Glutamatergic neuron (in vitro differentiated cells): ENCODE data around the gene ASB2. TPM values are rescaled to one million over a fixed set of nuclear protein-coding genes. Genes with fewer than 3 reads are reported as not detected.

ENCODE experiments used
- DNase-seq: peaks from one replicate; pipeline ENCODE4 v3.0.0; 2022
- H3K27ac Mint-ChIP-seq: one replicate; pipeline ENCODE4 v1.8.0; 2020; ENCODE audit warnings: mild to moderate bottlenecking, mixed read lengths, inconsistent platforms; ENCODE audit not compliant: unreplicated experiment
- H3K27me3 Mint-ChIP-seq: one replicate; pipeline ENCODE4 v1.8.0; 2020; ENCODE audit warnings: mild to moderate bottlenecking, moderate library complexity, mixed read lengths, inconsistent platforms; ENCODE audit not compliant: unreplicated experiment
- H3K36me3 Mint-ChIP-seq: one replicate; pipeline ENCODE4 v1.8.0; 2020; ENCODE audit warnings: mild to moderate bottlenecking, mixed read lengths, inconsistent platforms; ENCODE audit not compliant: unreplicated experiment
- H3K4me1 Mint-ChIP-seq: one replicate; pipeline ENCODE4 v1.8.0; 2020; ENCODE audit warnings: mild to moderate bottlenecking, low read depth, mixed read lengths, inconsistent platforms; ENCODE audit not compliant: unreplicated experiment
- H3K4me3 Mint-ChIP-seq: one replicate; pipeline ENCODE4 v1.8.0; 2020; ENCODE audit warnings: mild to moderate bottlenecking, mixed read lengths, inconsistent platforms; ENCODE audit not compliant: unreplicated experiment
- H3K9me3 Mint-ChIP-seq: one replicate; pipeline ENCODE4 v1.8.0; 2020; ENCODE audit warnings: mild to moderate bottlenecking, moderate library complexity, mixed read lengths, inconsistent platforms; ENCODE audit not compliant: unreplicated experiment
- CTCF ChIP-seq: fragments of 200-600 bp; sonication (generic); IDR thresholded peaks from one replicate; pipeline ENCODE4 v1.5.0; 2021; ENCODE audit not compliant: partially characterized antibody, unreplicated experiment
- total RNA-seq: library from RNA; stranded (reverse); fragmentation: NEBNext Ultra II Directional; extraction: Animal tissue kit (Norgen Biotek cat#: 25700); gene quantifications from one replicate; pipeline ENCODE4 v1.2.1, GENCODE V29; 2021; ENCODE audit not compliant: unreplicated experiment

ASB2 gene
- total RNA-seq, 1 donor from 2014 or later: 16.6 TPM

DNA sequence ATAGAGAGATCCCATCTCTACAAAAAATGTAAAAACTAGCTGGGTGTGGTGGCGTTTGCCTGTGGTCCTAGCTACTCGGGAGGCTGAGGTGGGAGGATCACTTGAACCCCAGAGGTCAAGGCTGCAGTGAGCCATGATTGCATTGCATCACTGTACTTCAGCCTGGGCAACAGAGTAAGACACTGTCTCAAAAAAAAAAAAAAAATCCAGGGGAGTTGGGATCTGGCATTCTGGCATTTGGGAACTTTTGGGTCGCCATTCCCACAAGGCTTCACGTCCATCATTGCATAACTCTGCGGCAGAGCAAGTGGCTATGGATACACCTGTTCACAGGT, 83.9 kb downstream of the ASB2 start:
- H3K4me1 Mint-ChIP-seq: peaks cover 37% of the 10 kb centered on the region
- no peaks in the 10 kb centered on the region for H3K36me3 Mint-ChIP-seq
- peaks cover 9% of the 10 kb centered on the region for H3K9me3 Mint-ChIP-seq
- no peak for TF ChIP-seq CTCF
- no peak overlapping the region for H3K27ac Mint-ChIP-seq
- no peak for DNase-seq
- peaks cover 8% of the 10 kb centered on the region for H3K27me3 Mint-ChIP-seq
- no peak overlapping the region for H3K4me3 Mint-ChIP-seq

DNA sequence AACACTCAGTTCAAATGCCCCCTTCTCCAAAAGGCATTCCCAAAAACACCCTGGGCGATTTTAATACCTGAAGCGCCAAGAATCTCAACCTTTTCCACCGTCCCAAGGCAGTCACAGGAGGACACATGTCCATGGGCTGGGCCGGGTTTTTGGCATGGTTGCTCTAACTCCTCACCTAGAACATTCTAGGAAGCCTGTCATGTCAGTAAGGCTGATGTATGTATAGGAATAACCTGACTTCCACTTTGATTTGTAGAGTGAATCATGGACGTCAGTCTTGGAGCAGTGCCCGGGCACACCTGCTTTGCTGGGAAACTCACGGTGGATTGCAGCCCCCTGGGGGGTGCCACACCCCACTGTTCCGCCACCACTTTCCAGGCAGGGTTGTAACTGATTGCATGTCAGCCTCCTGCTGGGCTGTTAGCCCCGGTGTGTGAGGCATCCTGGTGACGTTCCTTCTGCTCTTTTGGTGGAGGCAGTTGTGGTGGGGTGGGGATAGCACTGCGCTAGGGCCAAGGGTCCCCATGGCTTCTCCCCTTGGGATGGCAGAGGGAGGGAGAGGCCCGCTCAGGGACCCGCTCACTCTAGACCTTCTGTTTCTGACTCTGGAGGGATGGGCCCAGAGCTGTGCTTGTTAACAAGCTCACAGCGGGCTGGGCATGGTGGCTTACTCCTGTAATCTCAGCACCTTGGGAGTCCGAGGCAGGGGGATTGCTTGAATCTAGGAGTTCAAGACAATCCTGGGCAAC, 84.4 kb downstream of the ASB2 start:
- Mint-ChIP-seq H3K4me3 (peak overlapping the region; percentile 40), H3K9me3 (peaks cover 9% of the 10 kb centered on the region), H3K4me1 (peaks cover 35% of the 10 kb centered on the region), H3K27ac (peak overlapping the region; percentile 36), H3K36me3 (no peaks in the 10 kb centered on the region), H3K27me3 (peaks cover 6% of the 10 kb centered on the region)
- DNase-seq: no peak
- TF ChIP-seq CTCF: no peak

DNA sequence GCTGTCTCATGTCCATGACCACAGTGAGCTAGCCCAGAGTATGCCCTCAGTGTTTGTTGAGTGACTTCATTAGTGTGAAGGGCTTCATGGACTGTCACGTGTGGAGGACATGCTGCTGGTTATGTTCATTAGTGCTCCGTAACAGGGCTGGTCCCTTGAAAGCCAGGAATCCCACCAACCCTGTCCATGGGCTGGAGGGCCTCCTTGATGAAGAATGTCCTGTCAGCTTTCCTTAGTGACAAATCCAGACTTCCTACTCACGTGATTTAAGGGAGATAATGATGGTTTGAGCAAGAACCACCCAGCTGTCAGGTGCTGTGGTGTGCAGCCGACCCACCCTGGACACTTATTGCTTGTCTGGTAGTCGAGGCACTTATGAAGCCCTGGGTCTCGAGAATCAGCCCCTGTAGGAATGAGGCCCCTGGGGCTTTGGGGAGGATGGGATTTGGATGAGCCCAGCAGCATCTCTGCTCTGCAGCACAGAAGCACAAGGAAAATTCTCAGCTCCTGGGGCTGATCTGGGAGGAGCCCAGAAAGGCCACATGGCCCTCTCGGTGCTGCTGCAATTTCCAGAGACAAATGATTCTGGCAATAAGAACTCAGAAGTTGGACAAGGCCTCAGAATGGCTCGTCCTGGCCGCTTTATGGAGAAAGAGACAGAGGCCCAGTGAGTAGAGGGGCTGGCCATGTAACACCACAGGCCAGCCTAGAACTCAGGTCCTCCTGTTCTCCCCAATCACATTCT, 86.5 kb downstream of the ASB2 start:
- Mint-ChIP-seq H3K4me1 (peaks cover 25% of the 10 kb centered on the region), H3K27ac (no peak overlapping the region), H3K36me3 (no peaks in the 10 kb centered on the region), H3K27me3 (peaks cover 6% of the 10 kb centered on the region), H3K4me3 (no peak overlapping the region), H3K9me3 (peaks cover 4% of the 10 kb centered on the region)
- DNase-seq: no peak
- no peak for TF ChIP-seq CTCF

GRCh38 chr14:93888995-93889394, 87.4 kb downstream of the ASB2 start:
- no peak for DNase-seq
- H3K27ac Mint-ChIP-seq: no peak overlapping the region
- no peak overlapping the region for H3K4me3 Mint-ChIP-seq
- no peak for TF ChIP-seq CTCF
- peaks cover 21% of the 10 kb centered on the region for H3K4me1 Mint-ChIP-seq
- H3K27me3 Mint-ChIP-seq: peaks cover 5% of the 10 kb centered on the region
- H3K9me3 Mint-ChIP-seq: peaks cover 3% of the 10 kb centered on the region
- no peaks in the 10 kb centered on the region for H3K36me3 Mint-ChIP-seq

GRCh38 chr14:93884950-93885349, 91.4 kb downstream of the ASB2 start:
- no peak for TF ChIP-seq CTCF
- Mint-ChIP-seq H3K36me3 (peaks cover 12% of the 10 kb centered on the region), H3K9me3 (peaks cover 5% of the 10 kb centered on the region), H3K27ac (no peak overlapping the region), H3K4me1 (peaks cover 2% of the 10 kb centered on the region), H3K27me3 (peaks cover 2% of the 10 kb centered on the region), H3K4me3 (no peak overlapping the region)
- DNase-seq: no peak
